DMS 273 treated with DMSO at 0.1 percent for 48 hours (cell line): ENCODE measurements around the gene PTPRT.
A peak's percentile ranks its signal among the peaks of the same experiment; 100 is the strongest.
"Not testable (repeated sequence)": the region's sequence is repeated elsewhere in the genome, so short reads cannot be mapped to it uniquely, and the experiment has no call there.

ENCODE experiments used
- DNase-seq: peaks from one replicate; lab custom pipeline; 2025; lab: John Stamatoyannopoulos, UW

Gene PTPRT

DNA sequence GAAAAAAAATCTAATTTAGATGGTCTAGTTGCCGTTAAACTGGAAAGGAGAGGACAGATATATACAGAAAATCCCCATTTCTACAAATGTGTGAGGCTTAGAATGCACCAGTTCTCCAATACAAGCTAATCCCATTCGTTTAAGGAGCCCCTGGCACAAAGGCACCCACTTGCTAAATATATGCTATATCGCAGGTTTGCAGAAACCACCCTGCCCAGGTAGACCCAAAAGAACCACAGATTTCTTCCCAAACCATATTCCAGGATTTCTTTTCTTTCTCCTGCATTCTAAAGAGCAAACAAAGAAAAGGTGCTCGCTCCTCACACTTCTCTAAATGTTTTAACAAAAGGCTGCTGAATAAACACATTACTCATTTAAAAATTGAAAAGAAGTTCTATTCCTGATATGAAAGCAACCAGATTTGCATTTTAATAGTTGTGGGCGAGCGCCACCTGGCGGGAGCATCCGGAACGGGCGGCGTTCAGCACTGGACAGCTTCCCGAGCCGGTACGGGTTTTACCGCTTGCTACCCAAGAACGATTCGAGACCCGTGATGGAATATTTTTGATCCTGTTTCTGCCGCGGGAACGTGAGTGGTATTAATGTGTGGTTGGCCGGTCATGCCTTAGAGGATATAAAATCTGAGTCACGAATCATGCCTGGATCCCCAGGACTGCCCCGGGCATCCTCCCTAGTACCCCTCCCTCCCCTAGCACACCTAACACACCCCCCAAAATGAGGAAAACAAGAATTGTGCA is 2.1 kb downstream of the PTPRT start:
- DNase-seq: peak; percentile 5

DNA sequence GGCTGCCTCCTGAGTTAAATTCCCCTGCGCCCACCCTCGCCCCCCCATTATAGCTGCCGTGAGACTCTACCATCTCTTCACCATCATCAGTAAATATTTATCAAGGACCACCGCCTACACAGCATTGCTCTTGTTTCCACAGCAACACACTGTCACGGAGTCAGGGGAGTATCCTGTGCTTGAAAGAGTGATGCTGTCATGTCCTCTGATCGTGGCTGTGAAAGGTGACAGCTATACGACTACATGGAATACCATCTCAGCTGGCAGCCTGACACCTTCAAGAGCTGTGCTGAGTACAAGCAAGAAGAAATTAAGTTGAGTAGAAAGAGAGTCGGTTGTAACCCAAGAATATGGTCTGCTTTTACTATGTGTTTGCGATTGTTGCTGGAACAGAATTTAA is 3.4 kb downstream of the PTPRT start:
- DNase-seq: no peak

GRCh38 chr20:43185901-43186300 is 3.8 kb downstream of the PTPRT start:
- DNase-seq: no peak

DNA sequence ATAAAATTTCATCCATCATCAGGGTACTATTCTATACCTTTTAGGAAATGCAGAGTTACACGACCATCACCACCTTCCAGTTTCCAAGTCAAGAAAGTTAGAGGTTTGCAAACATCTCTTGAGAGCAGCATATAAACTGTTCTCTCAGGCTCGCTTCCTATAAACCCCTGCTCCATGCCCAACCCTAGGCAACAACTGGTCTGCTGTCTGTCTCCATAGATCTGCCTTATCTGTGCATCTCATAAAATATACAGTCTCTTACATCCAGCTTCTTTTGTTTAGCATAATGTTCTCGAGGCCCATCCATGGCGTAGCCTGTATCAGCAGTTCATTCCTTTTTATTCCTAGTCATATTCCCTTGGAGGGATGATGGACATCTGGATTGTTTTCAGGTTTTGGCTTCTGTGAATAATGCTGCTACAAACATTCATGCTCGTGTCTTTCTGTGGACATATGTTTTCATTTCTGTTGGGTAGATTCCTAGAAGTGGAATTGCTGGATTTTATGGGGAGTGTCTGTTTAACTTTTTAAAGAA is 6.1 kb downstream of the PTPRT start:
- DNase-seq: no peak

DNA sequence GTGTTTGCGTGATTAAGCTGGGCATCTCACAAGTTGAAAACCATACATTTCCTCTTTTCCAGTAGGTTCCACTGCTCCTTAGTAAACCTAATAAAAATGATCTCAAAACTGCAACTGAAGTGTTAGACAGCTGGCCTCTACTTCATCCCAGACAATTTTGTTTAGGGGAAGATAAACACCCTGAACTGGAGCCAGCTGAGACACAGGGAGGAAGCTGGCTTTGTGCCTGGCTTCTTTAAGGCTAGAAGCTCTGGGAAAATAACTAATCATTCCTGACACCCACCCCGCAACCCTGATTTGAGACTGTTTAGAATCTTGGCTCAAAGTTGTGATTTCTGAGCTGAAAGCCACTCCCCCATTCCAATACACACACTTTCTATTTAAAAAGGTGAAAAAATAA is 11.6 kb downstream of the PTPRT start:
- DNase-seq: no peak

- no peak for DNase-seq
Measured at GRCh38 chr20:43176726-43177125, 13.0 kb downstream of the PTPRT start.

GRCh38 chr20:43171930-43172329 is 17.8 kb downstream of the PTPRT start:
- no peak for DNase-seq

DNA sequence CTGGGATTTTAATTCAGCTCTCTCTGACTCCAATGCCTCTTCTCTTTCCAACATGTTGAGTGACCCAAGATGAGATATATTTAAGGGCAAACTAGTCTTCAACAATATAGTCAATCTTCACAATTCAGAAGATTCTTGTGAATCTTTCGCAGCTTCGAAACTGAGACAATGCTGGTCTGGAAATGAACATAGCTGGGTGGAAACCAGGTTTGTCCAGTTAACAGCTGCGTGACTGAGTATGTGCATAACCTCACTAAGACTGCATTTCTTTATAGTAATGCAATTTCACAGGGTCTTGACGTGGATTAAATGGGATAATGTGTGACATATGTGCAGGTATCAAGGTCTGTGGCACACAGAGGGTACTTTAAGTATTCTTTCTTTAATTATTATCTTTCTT is 18.9 kb downstream of the PTPRT start:
- no peak for DNase-seq

DNA sequence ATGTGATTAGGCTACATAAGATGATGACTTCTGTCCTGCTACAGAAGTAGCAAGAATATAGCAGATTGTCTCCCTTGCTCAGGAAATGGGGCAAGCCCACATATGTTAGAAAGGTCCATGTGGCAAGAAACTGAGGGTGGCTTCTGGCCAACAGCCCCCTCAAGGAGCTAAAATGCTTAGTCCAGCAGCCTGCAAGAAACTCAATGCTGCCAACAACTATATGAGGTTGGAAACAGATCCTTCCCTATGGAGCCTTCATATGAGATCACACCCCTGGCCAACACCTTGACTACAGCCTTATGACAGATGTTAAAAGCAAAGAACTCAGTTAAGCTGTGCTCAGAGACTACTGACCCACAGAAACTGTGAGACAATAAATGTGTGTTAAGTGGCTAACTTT is 22.1 kb downstream of the PTPRT start:
- no peak for DNase-seq

DNA sequence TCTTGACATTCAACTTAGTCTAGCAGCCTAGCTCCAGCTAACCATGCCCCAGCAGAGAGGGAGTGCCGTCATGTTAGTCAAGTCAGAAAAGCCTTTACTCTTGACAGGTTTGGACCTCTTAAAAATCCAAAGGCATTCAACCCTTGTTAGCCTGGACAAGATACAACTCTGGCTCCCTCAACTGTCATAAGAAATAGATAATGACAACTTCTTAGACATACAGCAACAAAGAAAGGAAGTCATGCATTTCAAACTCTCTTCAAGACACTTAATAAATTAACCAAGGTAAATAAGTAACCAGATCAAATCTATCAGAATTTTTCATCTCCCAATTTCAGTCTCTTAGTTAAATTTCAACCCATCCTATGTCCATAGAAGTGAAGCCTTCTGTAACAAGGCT is 22.7 kb downstream of the PTPRT start:
- no peak for DNase-seq

- DNase-seq: no peak
Measured at GRCh38 chr20:43165611-43166010, 24.1 kb downstream of the PTPRT start.

- not testable (repeated sequence) for DNase-seq
Measured at GRCh38 chr20:43164736-43165135, 25.0 kb downstream of the PTPRT start.

GRCh38 chr20:43161716-43162115 is 28.0 kb downstream of the PTPRT start:
- no peak for DNase-seq

GRCh38 chr20:43160941-43161340 is 28.8 kb downstream of the PTPRT start:
- DNase-seq: no peak

DNA sequence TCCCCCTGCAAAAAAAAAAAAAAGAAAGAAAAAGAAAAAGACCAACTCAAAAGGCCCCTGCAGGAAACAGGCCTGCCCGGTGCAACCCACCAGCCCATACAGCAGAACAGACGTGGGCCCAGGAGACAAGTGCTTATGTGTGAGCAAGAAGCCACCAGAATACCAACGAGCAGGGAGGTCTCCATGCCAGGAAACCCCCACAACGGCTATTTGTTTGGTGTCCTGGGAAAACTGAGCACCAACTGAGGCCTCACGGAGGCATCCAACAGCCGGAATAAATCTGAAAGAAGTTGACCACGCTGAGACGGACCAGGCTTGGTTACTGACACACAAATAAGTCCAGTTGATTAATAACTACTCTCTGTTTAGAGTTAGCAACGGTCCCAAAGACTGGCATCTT is 29.7 kb downstream of the PTPRT start:
- no peak for DNase-seq

DNA sequence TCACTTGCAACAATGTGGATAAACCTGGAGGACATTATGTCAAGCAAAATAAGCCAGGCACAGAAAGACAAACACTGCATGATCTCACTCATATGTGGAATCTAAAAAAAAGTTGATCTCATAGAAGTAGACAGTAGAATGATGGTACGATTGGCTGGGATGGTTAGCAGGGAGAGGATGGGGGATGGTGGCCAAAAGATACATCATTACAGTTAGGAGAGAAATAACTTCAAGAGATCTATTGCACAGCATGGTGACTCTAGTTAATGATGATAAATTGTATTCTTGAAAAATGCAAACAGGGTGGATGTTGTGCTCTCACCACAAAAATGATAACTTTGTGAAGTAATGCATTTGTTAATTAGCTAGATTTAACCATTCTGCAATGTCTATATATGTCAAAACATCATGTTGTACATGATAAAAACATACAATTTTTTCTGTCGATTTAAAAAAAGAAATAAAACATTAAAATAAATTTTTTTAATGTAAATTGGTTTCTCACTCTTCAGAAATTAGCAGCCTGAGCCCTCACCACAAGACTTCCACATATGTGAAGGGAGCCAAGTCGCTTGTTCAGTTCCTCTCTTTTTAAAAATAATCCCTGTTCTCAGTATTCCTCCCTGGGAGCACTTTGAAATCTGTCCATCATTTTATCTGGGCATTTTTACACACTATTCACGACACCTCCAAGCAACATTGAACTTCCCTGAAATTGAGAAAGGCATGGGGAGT is 34.2 kb downstream of the PTPRT start:
- no peak for DNase-seq

DNA sequence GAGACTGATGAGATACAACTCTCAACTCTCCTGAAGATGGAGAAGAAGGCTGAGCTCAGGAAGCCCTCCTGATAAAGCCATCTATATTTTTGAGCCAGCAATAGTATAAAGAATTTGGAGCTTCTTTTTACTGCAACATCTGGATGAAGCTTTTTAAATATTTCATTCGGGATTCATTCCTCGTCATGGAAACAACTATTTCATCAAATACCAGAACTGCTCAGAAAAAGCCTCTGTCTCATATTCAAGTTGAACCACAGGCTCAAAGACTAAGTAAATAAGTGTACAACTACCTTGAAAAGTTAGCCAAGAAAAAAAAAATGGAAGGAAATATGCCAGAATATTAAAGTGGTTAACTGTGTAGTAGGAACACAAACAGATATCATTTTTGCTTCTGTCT is 37.8 kb downstream of the PTPRT start:
- DNase-seq: no peak

GRCh38 chr20:43151256-43151655 is 38.5 kb downstream of the PTPRT start:
- DNase-seq: no peak

- no peak for DNase-seq
Measured at GRCh38 chr20:43140726-43141125, 49.0 kb downstream of the PTPRT start.

- DNase-seq: no peak
Measured at GRCh38 chr20:43138061-43138770, 51.5 kb downstream of the PTPRT start.

- no peak for DNase-seq
Measured at GRCh38 chr20:43137160-43137559, 52.5 kb downstream of the PTPRT start.

- DNase-seq: no peak
Measured at GRCh38 chr20:43124241-43124640, 65.5 kb downstream of the PTPRT start.

DNA sequence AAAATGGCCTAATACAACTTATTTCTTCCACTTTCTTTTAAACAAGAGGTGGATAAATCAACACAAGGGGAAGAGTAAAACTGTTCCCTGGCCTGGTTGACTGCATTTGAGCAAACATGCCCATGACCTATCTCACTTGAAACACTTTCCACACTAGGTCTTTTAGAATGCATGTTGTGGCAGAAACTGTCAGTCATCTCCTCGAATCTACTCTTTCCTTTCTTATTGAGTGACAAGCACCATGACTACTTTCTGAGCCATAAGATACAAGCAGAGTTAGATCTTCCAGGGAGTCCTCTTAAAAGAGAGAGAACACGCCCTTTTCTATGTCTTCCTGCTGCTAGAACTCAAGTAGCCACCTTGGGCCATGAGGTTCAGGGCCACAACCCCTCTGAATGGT is 66.5 kb downstream of the PTPRT start:
- no peak for DNase-seq
